Endometrium (tissue), 2 donors: ENCODE data around the gene ADD3.

ENCODE experiments used
- FAIRE-seq: peaks from 2 replicates; lab custom pipeline; 2012; peaks lifted over from hg19 to GRCh38; lab: Jason Lieb, UNC
- donor health status: control.
- donor health status: control.

The ADD3 gene, protein sequence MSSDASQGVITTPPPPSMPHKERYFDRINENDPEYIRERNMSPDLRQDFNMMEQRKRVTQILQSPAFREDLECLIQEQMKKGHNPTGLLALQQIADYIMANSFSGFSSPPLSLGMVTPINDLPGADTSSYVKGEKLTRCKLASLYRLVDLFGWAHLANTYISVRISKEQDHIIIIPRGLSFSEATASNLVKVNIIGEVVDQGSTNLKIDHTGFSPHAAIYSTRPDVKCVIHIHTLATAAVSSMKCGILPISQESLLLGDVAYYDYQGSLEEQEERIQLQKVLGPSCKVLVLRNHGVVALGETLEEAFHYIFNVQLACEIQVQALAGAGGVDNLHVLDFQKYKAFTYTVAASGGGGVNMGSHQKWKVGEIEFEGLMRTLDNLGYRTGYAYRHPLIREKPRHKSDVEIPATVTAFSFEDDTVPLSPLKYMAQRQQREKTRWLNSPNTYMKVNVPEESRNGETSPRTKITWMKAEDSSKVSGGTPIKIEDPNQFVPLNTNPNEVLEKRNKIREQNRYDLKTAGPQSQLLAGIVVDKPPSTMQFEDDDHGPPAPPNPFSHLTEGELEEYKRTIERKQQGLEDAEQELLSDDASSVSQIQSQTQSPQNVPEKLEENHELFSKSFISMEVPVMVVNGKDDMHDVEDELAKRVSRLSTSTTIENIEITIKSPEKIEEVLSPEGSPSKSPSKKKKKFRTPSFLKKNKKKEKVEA

DNA sequence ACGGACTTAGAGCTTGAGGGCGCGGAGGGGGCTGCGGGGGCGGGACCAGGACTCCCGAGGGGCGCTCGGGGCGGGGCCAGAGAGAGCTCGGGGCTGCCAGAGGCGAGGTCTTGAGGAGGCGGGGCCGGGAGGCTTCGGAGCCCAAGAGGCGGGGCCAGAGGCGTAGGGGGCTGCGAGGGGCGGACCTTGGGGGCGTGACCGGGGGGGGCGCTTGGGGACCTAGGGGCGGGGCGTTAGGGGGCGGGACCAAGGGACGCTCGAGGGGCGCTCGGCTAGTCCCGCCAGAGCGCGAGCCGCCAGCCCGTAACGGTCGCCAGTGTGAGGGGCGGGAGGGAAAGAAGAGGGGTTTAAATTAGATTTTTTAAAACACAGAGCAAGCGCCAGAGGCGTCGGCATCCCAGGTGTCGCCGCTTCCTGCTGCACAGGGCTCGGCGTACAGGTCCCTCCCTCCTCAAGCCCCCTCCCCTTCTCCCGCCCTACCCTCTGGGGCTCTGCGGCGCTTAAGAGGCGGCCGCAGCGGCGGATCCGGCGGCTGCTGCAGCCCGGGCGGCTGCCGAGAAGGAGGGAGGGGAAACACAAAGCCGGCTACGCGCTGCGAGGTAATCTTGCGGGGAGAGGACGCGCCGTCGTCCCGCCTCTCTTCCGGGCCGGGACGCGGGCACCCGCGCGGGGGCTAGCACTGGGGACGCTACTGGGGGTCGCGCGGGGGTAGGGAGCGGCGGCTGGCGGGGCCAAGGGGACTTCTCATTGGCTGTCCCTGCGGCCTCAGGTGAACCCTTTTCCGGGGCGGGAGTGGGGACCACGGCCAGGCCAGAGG lies at the start of gene ADD3:
Gene ADD3 (plus strand): TSS at position 284 of the 817 bp plus-strand sequence. CDS start 92,670 bp downstream, outside the sequence.
- no peak for FAIRE-seq

DNA sequence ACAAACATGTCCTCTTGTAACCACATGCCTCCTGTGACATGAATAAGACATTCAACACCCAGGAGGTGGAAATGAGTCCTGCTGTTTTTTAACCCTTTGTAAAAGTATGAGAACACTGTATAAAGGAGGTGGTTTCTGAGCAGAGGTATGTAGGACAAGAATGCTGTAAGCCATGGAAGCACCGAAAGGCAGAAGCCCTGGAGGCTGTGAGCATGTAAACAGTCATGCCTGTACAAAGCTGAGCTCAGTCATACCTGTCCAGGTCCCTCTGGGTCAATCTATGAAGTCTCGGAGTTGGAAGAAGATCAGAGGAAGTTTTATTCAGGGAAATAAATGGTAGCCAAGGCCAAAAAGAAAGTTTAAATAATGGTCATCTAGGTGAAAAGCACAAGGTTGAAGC lies 49.7 kb upstream of the ADD3 start:
- FAIRE-seq, result no peak

DNA sequence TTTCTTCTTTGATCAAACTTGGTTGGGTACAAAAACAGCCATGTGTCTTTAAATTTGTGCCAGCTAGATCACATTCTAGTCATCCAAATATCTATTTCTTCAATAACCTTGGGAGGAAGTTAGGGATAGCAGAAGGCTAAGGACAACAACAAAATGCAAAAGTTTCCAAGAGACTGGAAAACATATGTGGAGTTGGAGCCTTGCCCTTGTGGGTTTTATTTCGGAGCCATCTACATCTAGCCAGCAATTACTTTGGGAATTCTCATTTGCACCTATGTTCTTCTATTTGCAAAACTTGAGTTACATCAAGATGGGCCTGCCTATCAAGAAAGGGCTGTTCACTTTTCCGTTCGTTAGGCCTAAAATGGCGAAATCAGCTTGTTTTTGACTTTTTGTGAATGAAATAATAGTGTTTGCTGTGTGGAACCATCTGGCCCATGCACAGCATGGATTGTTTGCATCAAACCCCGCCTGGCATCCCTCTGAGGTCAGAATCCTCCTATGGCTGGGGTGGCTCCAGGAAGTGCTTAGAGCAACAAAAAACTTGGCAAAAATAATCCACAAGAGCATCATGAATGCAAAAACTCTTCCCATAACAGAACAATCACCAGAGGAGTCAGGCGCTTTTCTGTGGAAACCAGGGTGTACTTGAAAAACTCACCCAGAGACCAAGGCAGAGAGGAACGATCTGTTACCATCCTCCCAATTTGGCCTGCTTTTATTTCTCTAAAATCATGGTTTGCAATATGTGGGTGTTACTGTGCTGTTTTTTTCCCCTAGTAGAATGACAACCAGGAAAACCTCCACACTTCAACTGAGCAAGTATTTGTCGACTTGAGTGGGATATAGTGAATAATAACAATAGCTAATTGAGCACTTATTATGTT lies 48.3 kb upstream of the ADD3 start:
- no peak for FAIRE-seq

DNA sequence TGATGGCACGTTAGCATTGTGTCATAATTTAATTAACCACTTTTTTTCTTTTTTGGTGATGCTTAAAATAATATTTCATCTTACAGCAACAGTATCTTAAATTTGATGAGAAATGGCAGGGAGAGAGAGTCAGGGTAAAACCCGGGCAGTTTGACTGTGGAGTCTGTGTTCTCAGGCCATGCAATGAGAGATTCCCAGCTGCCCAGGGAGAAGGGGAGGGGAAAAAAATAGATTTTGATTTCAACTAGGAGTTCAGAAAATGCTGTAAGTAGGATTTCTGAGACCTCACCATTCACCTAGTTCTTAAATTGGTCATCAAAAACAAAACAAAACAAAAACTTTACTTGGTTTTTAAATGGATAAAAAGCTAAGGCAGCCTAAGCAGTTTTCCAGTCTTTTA lies 47.1 kb upstream of the ADD3 start:
- no peak for FAIRE-seq

DNA sequence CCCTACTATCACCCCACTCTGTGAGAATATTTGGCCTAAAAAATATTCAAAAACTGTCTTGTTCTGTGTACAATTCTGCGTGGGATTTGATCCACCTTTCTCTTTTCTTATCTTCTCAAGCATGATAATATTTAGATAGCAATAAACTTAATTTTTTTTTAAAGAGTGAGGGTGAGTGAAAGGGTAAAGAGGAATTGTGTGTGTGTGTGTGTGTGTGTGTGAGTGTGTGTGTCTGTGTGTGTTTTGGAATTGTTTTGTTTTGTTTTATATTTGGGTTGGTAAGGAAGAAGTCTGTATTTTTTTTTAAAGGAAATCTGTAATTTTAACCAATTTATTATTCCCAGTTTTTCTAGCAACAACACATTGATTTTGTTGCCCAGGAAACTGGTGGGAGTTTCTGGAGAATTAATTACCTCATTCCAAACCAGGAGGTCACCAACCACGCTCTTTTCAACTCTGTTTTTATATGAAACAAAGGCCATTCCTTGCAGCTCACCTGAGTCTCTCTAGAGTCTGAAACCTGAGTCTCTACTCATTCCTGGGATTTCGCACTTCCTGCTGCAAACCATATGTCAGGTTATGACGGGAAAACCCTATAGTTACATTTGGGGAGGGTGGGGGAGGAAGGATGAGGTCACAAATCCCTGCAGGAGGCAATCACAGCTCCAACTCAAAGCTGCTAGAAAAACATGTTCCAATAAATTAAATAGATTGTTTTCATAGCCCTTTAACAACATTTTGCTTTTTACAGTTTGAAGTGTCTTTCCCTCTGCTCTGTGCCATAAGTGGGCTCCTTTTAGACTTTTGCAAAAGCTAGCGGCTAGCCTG lies 46.4 kb upstream of the ADD3 start:
- FAIRE-seq, result peak; percentile 70

DNA sequence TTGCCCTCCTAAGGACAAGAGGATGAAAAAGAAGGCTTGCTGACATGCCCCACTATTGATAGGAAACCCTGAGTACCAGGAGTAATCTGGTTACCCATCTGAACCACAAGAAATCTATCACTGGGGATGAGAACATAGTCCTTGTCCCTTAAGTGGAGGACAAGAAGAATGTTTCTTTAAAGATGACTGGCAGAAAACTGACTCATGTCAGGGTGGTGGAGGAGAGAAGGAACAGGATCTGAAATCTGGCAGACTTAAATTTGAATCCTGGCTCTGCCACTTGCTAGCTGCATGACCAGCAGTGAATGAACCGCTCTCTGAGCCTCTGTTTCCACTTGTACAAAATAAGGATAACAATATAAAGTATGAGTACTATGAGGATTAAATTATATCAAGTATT lies 45.5 kb upstream of the ADD3 start:
- FAIRE-seq, result no peak

DNA sequence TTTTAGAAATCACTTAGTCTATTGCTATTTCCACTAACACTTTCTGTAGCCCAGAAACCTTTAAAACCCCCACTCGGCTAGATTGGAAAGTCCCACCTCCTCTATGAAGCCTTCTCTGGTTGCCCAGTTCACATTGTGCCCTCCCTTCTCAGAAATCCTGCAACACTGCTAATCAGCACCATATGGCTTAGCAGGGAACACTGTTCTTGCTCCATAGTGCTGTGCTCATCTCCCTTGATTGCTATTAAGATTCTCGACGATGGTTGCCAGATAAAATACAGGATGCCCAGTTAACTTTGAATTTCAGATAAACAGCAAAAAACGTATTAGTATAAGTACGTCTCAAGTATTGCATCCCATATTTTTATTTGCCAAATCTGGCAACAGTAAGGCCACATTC lies 44.3 kb upstream of the ADD3 start:
- FAIRE-seq, result no peak

DNA sequence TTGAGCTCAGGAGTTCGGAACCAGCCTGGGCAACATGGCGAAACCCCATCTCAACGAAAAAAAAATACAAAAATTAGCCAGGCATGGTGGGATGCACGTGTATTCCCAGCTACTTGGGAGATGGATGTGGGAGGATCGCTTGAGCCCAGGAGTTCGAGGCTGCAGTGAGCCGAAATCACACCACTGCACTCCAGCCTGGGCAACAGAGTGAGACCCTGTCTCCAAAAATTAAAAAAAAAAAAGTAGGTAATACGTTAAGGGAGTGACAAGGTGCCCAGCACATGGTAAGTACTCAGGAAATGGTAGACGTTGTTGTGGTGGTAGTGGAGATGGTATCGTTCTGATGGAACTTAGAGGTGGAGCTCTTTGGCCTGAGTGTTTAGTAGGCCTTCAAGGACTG lies 43.5 kb upstream of the ADD3 start:
- FAIRE-seq, result no peak

DNA sequence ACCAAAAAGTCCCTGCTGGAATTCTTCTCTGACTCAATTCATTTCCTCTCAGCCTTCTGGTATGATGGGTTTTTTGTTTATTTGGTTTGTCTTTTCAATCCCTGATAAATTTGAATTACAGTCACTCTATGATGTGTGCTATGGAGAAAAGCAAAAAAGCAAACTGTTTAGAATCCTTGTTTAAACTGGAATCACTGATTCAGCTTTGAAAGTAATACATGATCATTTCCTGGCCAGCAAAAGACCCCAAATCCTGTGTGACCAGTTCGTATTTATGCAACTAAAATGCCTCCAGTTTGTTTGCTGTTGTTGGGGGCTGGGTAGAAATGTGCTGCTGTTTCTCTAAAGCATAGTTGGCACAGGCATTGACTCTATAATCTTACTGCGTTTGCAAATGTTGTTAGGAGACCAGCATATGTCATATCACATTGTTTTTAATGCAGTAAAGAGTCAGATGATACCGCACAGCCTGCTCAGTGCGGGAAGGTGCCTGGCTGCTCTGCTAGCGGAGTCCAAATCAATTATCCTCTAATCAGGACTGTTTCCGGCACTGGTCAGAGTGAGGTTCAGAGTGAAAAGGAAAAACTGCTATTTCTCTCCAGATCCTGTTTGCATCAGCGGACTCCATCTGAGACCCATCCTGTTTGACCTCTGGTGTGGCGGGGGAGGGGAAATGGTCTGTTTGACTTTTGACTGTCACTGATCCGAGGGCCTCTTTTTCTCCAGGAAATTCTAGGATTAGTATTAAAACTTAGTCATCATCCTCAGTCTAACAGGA lies 40.6 kb upstream of the ADD3 start:
- no peak for FAIRE-seq

DNA sequence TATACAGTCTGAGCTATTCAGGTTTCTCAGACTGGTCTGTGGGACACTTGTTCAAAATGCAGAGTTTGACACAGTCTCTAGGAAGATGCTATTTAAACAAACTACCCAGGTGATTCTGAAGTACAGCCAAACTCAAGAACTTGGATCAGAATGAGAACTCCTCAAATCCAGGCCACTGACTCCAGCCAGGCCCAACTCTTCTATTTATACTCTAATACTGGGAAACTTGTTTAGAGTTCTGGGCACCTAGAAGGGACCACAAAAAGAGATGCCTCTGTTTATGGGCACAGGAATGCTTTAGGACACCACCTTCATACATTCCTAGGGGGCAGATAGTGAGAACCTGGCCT lies 40.1 kb upstream of the ADD3 start:
- no peak for FAIRE-seq

DNA sequence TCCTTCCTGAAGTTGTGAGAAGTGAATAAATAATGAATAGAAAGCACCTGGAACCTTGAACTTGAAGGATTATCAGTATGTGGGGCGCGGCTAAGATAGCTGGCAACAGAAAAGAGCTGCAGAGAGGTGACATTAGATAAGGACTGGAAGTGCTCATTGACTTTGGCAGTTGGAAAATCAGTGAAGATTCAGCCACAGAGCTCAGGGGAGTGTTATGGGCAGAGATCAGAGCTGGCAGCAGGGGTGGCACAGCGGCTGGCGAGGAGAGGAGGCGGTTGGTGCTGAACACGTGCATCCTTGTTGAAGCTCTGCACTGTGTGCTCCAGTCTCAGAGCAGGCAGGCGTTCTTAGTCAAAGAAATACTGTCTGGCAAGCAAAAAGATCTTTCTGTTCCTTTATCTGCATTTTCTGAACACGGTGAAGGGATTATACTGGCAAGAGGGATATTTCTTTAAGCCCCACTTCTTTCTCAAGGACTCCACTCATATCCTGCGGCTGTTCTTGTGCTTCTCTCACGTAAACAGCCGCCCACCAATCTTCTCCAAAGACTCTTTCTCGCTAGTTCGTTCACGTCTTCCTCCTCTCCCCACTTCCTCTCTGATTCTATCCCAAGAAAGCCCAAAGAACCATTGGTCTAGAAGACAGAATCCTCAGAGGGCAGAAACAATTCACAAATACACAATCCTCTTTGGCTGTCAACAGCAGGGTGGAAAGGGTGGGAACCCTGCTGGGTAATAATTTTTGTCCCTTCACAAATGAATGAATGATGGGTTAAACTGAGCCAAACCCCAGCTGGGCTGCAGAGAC lies 38.6 kb upstream of the ADD3 start:
- FAIRE-seq, result no peak

DNA sequence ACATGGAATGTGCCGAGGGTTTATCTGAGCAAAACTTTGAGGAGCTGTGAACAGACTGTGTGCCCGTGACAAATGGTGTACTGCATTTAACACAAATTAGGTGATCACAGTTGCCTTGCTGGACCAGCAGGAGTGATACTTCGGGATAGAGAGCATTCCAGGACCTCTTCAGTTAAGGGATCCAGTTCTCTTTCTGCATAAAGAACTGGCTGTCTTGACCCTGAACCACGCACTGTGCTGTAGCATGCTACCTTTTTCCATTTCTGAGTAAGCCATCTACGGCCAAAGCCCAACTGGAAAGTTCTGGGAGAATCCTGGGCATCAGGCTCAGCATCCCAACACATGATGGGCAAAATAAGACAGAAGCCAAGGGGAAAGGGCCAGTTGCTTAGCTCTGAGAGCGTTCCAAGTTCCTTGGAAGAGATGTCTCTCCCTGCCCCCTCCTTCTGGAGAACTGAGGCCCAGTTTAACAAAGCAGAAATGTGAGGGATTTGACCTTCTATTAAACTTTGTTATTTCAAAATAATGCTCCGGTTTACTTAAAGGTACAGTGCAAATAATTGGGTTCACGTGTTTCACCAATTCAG lies 37.9 kb upstream of the ADD3 start:
- FAIRE-seq, result no peak

DNA sequence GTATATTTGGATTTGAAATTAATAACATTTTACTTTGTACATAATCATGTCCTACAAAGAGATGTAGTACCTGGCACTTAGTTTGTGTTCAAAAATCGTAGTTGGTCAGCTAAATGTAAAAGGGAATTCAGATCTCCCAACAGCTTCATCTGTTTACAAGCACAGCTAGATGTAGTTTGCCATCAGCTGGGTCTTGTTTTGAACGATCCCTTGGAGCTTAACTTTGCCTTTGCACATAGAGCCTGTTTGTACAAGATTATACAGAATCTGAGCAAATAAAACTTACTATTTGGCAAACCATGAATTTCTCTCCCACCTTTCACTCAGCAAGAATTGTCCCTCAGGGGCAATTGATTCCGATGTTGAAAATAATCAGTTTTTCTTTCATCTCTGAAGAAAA lies 36.1 kb upstream of the ADD3 start:
- no peak for FAIRE-seq

DNA sequence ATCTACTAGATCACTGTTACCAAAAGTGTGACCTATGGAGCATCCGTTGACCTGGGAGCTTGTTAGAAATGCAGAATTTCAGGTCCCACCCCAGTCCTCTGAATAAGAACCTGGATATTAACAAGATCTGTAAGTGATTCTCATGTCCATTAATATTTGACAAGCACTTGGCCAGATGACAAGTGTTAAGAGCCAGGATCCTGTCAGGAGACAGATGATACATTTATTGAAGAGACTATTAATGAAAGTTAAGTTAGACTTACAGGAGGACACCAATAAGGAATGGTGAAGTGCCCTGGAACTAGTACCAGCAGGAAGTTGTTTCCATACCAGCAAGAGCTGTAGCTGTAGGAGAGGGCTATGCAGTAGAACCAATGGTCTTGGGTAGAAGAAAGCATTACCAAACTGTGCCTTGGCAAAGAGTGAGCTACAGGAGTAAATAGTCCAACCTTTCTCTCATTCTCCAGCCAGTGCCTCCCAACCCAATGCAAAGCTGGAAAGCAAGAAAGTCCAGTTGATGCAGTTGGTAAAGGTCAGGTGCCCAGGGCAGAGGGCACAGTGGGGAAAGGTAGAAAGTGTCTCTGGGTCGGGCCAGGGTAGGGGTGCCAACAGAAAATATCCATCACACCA lies 35.3 kb upstream of the ADD3 start:
- FAIRE-seq, result no peak

DNA sequence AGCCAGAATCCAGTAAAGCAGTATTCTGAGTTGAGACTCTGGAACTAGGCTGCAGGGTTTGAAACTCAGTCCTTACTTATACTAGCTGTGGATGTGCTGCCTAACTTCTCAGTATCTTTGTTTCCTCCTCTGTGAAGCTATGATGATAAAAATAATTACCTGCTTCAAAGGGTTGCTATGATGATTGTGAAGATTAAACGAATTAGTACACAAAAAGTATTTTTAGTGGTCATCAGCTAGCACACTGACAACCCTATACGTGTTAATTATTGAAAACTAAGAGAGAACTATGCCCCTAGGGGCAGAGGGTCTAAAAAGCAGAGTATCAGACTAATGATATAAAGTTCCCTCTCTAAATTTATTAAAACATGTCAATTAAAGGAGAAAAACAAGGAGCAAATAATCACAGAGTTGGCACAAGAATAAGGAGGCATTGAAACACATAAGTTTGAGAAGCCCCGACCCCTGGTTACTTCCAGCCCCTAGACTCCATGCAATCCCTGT lies 34.4 kb upstream of the ADD3 start:
- no peak for FAIRE-seq

DNA sequence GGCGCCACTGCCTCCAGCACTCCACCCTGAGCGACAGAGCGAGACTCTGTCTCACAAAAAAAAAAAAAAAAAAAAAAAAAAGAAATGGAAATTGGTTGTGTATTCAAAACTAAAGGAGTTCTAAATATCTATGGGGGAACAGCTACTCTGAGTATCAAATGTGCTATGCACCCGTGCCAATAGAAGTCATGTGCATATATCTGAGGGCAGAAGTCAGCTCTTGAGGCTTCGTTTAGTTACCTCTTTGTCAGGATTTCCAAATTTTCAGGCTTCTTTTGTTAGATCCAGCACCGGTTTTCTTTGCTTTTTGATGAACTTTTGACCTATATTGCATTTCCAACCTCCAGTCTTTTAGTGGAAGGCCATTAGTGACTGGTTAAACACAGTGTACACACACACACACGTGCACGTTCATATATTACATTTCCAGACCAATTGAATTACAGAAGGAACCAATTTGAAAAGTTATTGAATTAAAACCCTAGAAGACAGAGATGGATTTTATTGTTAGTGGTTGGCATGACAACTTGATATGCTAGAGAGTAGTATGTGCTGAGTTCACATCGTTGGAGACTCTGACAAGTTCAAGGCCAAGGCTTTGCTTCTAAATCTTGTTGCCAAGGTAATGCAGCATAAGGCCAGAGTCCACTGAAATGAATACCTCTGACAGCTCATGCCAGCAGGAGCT lies 33.1 kb upstream of the ADD3 start:
- FAIRE-seq, result no peak
